ENCODE results near the gene SPTBN5. TPM values are rescaled to one million over a fixed set of nuclear protein-coding genes. Genes with fewer than 3 reads are reported as not detected.
A peak's percentile ranks its signal among the peaks of the same experiment; 100 is the strongest.

The SPTBN5 gene
- total RNA-seq, 1 donor from 2014 or later = 1.9 TPM

- H3K27me3 ChIP-seq = no peaks in the 10 kb centered on the region
- no peak for DNase-seq
- peaks cover 3% of the 10 kb centered on the region for H3K4me1 ChIP-seq
- intact Hi-C loops (cut with DNase I) = no loop called here
- no peak overlapping the region for H3K4me3 ChIP-seq
- H3K9me3 ChIP-seq = no peaks in the 10 kb centered on the region
- no peak for ATAC-seq
- H3K36me3 ChIP-seq = no peaks in the 10 kb centered on the region
- H3K27ac ChIP-seq = no peak overlapping the region
- no peak for TF ChIP-seq CTCF (IDR thresholded peaks at IDR 0.05)
These were observed 14.5 kb downstream of the SPTBN5 start for GRCh38 chr15:41879321-41879845.

- DNase-seq = no peak
These were observed 15.5 kb downstream of the SPTBN5 start for GRCh38 chr15:41878355-41878699.

GRCh38 chr15:41877631-41878354 lies 16.1 kb downstream of the SPTBN5 start:
- Histone ChIP-seq H3K27ac (no peak overlapping the region), H3K4me1 (peaks cover 3% of the 10 kb centered on the region), H3K36me3 (no peaks in the 10 kb centered on the region), H3K27me3 (no peaks in the 10 kb centered on the region), H3K4me3 (no peak overlapping the region), H3K9me3 (no peaks in the 10 kb centered on the region)
- intact Hi-C loops (cut with DNase I) = no loop called here
- peak; percentile 3 for ATAC-seq
- no peak for TF ChIP-seq CTCF (IDR thresholded peaks at IDR 0.05)
- no peak for DNase-seq

More at GRCh38 chr15:41878355-41878699, 15.5 kb downstream of the SPTBN5 start:
- no peaks in the 10 kb centered on the region for H3K9me3 ChIP-seq
- ATAC-seq = peak; percentile 6
- H3K27ac ChIP-seq = no peak overlapping the region
- no peak overlapping the region for H3K4me3 ChIP-seq
- H3K36me3 ChIP-seq = no peaks in the 10 kb centered on the region
- no peak for TF ChIP-seq CTCF (IDR thresholded peaks at IDR 0.05)
- peaks cover 3% of the 10 kb centered on the region for H3K4me1 ChIP-seq
- intact Hi-C loops (cut with DNase I) = no loop called here
- no peaks in the 10 kb centered on the region for H3K27me3 ChIP-seq

- H3K27me3 ChIP-seq = no peaks in the 10 kb centered on the region
- H3K27ac ChIP-seq = no peak overlapping the region
- intact Hi-C loops (cut with DNase I) = no loop called here
- no peaks in the 10 kb centered on the region for H3K9me3 ChIP-seq
- no peak overlapping the region for H3K4me3 ChIP-seq
- TF ChIP-seq CTCF (IDR thresholded peaks at IDR 0.05) = no peak
- ATAC-seq = no peak
- H3K4me1 ChIP-seq = peaks cover 1% of the 10 kb centered on the region
- no peaks in the 10 kb centered on the region for H3K36me3 ChIP-seq
- no peak for DNase-seq
These were observed 17.2 kb downstream of the SPTBN5 start for GRCh38 chr15:41876689-41877088.

GRCh38 chr15:41876007-41876406 lies 17.8 kb downstream of the SPTBN5 start:
- no peaks in the 10 kb centered on the region for H3K27me3 ChIP-seq
- no peaks in the 10 kb centered on the region for H3K4me1 ChIP-seq
- no peak overlapping the region for H3K4me3 ChIP-seq
- TF ChIP-seq CTCF (IDR thresholded peaks at IDR 0.05) = no peak
- ATAC-seq (no peak), DNase-seq (no peak)
- no peaks in the 10 kb centered on the region for H3K9me3 ChIP-seq
- intact Hi-C loops (cut with DNase I) = no loop called here
- H3K36me3 ChIP-seq = no peaks in the 10 kb centered on the region
- H3K27ac ChIP-seq = no peak overlapping the region
